Fibroblast of gingiva (primary cell): Measurements from ENCODE around the gene SELENOM.

ENCODE experiments used
- DNase-seq: peaks from one replicate; pipeline ENCODE4 v3.0.0-alpha.2; 2011; ENCODE audit warnings: low read depth

SELENOM gene

GRCh38 chr22:31107178-31107893 lies at the start of gene SELENOM:
TSS of gene SELENOM (minus strand) at chr22:31107568. CDS start at chr22:31107505, 63 bp downstream.
- peak; percentile 98 for DNase-seq

- peak; percentile 43 for DNase-seq
These were observed 48.1 kb upstream of the SELENOM start for GRCh38 chr22:31155422-31155821.

DNA sequence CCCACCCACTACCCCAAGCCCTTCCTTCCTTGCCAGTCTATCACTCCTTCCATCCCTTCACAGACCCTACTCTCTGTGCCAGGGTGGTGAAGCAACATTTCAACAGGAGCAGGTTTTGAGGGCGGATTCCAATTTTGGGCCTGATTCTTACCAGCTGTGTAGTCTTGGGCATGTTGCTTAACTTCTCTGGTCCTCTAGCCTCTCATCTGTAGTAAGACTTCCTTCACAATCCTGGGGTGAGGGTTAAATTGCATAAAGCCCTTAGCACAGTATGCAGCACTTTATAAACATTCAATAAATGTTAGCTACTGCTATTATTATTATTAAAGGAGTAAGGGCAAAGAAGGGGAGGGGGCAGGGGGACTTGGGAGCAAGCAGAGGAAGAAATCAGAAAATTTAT lies 47.6 kb upstream of the SELENOM start:
- DNase-seq: peak; percentile 11

GRCh38 chr22:31153357-31153756 lies 46.0 kb upstream of the SELENOM start:
- DNase-seq: no peak

DNA sequence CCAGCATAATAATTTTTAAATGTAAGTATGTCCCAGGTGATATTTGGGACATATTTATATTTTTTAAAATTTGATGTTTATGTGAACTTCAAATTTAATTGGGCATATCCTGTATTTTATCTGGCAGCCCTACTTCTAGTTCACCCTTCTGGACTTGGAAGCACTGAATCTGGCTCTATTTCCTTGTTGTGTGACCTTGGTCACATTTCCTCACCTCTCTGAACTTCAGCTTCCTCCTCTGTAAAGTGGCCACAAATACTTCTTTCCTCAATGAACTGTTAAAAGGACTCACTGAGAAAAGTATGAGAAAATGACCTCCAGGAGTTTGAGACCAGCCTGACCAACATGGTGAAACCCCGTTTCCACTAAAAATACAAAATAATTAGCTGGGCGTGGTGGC lies 44.5 kb upstream of the SELENOM start:
- DNase-seq: no peak

DNA sequence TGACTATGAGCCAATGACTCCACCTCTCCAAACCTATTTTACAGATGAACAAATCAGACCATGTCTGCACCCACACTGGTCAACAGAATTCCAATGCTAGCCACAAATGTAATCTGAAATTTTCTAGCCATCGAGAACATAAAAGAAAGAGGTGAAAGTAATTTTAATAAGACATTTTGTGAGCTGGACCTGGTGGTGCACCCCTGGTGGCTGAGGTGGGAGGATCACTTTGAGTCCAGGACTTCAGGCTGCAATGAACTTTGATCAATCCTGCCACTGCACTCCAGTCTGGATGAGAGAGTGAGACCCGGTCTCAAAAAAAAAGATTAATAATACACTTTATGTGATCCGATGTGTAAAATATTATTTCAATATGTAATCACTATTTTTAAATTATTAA lies 43.2 kb upstream of the SELENOM start:
- DNase-seq: no peak

DNA sequence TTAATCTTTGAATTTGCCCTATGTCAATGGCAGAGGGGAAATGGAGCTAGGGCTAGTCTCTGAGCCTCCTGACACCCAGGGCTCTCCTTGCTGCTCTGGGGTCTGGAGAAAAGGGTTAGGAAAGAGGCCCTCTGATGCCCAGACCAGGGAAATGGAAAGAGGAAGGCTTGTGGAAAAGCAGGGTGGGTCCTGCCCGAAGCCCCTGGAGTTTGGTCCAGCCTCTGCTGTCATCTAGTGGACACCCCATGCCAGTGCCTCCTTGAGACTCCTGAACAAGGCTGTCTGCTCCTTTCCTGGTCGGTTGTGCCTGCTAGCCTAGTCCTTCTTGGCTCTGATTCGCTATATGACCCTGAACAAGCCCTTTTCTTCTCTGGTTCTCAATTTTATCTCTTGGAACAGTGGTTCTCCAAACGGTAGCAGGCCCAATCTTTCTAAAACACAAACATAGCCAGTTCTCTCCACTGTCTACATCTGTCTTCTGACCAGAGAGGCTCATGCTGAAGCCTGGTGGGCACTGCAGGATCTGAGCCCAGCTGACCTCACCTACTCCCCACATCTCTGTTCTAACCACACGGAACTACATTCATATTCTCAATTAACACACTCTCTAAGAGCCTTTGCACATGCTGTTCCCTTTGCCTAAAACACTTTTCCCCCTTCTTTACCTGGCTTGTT lies 41.7 kb upstream of the SELENOM start:
- DNase-seq: peak; percentile 76

DNA sequence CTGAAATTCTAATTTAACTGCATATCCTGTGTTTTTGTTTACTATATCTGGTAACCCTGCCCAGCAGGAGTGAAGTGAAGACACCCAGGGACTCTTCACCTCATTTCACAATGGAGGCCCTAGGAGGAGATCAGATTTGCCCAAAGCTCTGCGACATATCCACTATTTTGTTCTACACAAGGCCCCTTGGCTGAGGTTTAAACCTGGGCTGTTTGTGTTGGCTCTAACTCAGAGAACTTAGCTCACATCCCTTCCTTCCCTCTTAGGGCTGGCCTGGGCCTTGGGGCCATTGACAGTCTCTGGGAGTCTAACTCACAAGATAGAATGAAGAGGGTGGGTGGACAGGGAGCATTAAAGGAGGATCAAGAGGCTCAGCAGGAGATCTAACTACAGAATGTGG lies 41.1 kb upstream of the SELENOM start:
- DNase-seq: peak; percentile 86

- no peak for DNase-seq
These were observed 36.9 kb upstream of the SELENOM start for GRCh38 chr22:31144223-31144622.

DNA sequence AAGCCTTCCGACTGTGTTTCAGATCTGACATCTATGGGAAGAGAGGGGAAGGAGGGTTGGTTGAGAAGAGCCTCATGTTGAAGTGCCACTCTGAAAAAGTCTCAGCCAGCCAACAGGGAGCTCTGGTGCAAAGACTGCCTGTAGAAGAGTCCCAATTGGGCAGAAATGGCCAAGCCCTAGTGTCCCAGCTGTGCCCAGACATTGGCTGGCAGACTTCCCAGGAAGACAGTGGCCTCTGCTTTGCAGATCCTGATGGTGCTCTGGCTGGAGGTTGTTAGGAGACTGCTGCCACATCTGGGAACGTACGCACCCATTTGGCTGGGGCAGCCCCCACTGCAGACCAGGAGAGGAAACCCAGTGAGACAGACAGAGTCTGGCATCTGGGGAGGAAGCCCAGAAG lies 36.2 kb upstream of the SELENOM start:
- DNase-seq: no peak

DNA sequence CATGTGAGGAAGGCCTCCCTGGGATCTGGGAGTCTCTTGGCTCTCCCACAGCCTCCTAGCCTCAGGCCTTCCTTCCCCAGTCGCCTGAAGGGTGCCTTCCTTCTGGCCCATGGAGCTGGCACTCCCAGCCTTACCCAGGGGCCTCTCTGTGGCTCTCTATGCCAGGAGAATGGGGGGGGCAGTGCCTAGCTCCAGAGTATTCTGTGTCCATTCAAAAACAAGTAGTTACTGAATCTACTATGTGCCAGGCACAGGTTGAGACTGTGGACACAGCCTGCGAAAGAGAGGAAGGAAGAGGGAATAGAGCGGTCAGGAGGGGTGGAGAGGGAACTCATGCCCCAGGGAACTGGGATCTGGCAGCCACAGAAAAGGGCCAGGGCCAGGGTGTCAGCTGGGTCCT lies 35.7 kb upstream of the SELENOM start:
- no peak for DNase-seq

DNA sequence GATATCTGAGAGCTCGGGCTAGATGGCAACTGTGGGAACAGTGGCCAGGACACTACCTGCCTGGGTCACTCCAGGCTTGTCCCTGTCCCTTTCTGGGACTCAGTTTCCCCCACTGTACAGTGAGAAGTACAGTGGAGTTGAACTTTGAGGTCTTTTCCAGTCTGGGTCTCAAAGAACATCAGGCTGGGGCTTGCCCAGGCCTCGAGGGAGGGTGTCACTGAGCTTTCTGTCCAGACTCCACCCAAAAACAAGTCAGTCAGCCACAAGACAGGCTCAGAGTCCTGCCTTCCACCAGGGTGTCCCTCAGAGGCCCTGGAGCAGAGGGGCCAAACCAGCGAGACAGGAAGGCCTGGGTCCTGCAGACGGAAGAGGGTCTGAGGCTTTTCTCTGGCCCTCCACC lies 34.9 kb upstream of the SELENOM start:
- no peak for DNase-seq

- no peak for DNase-seq
These were observed 34.2 kb upstream of the SELENOM start for GRCh38 chr22:31141551-31141950.

DNA sequence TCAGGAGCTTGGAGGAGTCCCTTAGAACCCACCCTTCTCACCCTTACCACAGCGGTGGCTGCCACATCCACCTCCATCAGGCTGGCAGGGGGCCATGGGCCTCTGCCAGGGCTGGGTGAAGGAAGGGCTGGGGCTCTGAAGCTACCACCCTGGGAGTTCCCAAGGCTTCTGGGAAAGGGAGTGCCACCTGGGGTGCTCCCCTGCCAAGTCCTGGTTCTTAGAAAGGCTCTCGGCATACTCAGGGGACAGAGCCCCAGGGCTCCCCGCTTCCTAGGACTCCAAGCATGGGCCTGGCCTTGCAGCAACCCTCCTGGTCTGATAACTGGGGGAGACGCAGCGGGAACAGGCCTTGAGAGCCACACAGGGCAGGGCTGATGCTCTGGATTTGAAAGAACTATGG lies 33.4 kb upstream of the SELENOM start:
- no peak for DNase-seq

DNA sequence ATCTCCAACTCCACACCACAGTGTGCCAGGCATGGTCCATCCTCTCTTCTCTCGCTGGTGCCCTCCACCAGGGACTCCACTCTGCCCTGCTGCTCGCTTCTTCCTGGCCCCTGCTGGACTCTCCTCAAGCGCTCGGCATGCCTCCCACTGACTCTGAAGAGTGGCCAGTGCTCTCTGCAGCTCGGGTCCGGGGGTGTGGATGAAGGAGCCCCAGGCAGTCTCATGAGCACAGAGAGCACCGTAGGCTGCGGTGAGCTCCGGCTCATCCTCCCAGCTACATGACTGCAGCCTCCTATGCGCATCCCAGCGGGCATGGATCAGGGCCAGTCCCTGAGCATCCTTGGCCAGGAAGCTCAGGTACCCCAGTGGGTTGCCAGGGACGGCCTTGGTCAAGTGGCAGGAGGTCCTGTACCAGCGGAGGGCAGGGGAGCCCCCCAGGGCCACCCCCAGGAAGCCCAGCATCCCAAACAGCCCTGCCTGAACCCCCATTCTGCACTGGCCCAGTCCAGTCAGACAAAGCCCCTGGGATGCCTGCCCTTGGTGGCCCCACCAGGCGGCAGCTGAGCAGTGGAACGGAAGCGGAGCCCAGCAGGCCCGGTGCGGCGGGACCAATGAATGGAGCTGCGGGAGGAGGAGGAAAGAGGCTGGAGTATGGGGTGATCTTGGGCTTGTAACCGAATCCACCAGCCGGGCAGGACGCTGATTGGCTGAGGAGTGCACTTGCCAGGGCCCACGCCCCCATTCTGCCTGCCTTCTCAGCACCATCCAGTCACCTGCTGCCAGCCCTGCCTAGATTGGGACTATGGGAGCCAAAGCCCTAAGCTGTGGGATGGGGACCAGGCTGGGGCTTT lies 32.7 kb upstream of the SELENOM start, which contains the start of gene PLA2G3:
TSS of gene PLA2G3 (minus strand) at position 643 of the 851 bp plus-strand sequence. CDS start at position 489, 154 bp downstream.
- peak; percentile 39 for DNase-seq

- no peak for DNase-seq
These were observed 31.7 kb upstream of the SELENOM start for GRCh38 chr22:31139066-31139465.

- DNase-seq: no peak
These were observed 30.8 kb upstream of the SELENOM start for GRCh38 chr22:31138126-31138525.

- DNase-seq: no peak
These were observed 30.4 kb upstream of the SELENOM start for GRCh38 chr22:31137721-31138120.

DNA sequence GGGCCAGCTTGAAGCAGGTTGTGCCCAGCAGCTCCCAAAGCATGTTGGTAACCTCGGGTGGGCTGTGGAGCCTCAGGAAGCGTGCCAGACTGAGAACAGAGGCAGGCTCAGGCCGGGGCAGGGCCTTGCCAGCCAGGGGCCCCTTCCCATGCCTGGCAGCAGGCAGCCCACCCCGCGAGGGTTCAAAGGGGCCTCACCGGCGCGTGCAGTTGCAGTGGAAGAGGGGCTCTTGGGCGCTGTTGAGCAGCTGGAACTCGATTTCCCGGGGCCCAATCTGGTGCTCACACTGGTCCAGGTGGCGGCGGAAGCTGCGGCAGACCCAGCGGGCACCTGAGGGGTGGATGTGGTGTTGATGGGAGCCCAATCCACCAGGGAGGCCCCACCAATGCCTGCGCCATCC lies 29.3 kb upstream of the SELENOM start:
- no peak for DNase-seq

- DNase-seq: no peak
These were observed 28.8 kb upstream of the SELENOM start for GRCh38 chr22:31136155-31136554.

- no peak for DNase-seq
These were observed 28.3 kb upstream of the SELENOM start for GRCh38 chr22:31135706-31136105.

GRCh38 chr22:31134688-31135087 lies 27.3 kb upstream of the SELENOM start:
- no peak for DNase-seq

DNA sequence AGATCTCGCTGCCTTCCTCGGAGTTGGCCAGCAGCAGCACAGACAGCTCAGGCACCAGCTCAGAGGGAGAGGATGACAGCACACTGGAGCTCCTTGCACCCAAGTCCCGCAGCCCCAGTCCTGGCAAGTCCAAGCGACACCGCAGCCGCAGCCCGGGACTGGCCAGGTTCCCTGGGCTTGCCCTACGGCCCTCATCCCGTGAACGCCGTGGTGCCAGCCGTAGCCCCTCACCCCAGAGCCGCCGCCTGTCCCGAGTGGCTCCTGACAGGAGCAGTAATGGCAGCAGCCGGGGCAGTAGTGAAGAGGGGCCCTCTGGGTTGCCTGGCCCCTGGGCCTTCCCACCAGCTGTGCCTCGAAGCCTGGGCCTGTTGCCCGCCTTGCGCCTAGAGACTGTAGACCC lies 26.5 kb upstream of the SELENOM start:
- DNase-seq: no peak
